Fibroblast of lung (primary cell): ENCODE data around the gene CASP1. TPM values are rescaled to one million over a fixed set of nuclear protein-coding genes. Genes with fewer than 3 reads are reported as not detected.
"Not testable (repeated sequence)": the region's sequence is repeated elsewhere in the genome, so short reads cannot be mapped to it uniquely, and the experiment has no call there.

Experiments used
- DNase-seq, 2 donors: peaks; one replicate each; pipeline versions ENCODE4 v3.0.0 to v3.0.0-alpha.2; 2010; ENCODE audit warnings: low read depth in 2 of 2
- H2AFZ ChIP-seq: 2 replicates; pipeline ENCODE4 v1.5.1; 2012; ENCODE audit warnings: low read length, control low read depth, inconsistent platforms
- H3K27ac ChIP-seq: 2 replicates; pipeline ENCODE4 v1.5.1; 2011; ENCODE audit warnings: low read length, control low read depth; ENCODE audit not compliant: insufficient read depth
- H3K27me3 ChIP-seq: 2 replicates; pipeline ENCODE4 v1.5.1; 2011; ENCODE audit warnings: mild to moderate bottlenecking, low read length; ENCODE audit not compliant: control insufficient read depth, insufficient read depth
- H3K36me3 ChIP-seq: 2 replicates; pipeline ENCODE4 v1.5.1; 2011; ENCODE audit warnings: low read length; ENCODE audit not compliant: control insufficient read depth, insufficient read depth
- H3K4me1 ChIP-seq: 2 replicates; pipeline ENCODE4 v1.5.1; 2011; ENCODE audit warnings: low read length; ENCODE audit not compliant: control insufficient read depth, insufficient read depth; ENCODE audit errors: extremely low read depth
- H3K4me2 ChIP-seq: 2 replicates; pipeline ENCODE4 v1.5.1; 2011; ENCODE audit warnings: low read length, control low read depth; ENCODE audit not compliant: insufficient read depth; ENCODE audit errors: extremely low read depth
- H3K4me3 ChIP-seq, 4 experiments: fragments of 200-600 bp in 1 of 4; sonication (generic) in 1 of 4; replicated peaks in 1 of 4; 2 replicates each; pipeline ENCODE4 v1.5.1; 2011 to 2016; ENCODE audit warnings: low read length in 4 of 4, low read depth in 3 of 4, mild to moderate bottlenecking in 3 of 4, control low read depth in 2 of 4, inconsistent platforms in 1 of 4, mixed read lengths in 1 of 4; ENCODE audit not compliant: insufficient read depth in 1 of 4; ENCODE audit errors: control extremely low read depth in 1 of 4
- H3K79me2 ChIP-seq: 2 replicates; pipeline ENCODE4 v1.5.1; 2012; ENCODE audit warnings: mild to moderate bottlenecking, low read length, inconsistent platforms; ENCODE audit not compliant: control insufficient read depth, insufficient read depth
- H3K9ac ChIP-seq: 2 replicates; pipeline ENCODE4 v1.5.1; 2011; ENCODE audit warnings: mild to moderate bottlenecking, low read length, control low read depth; ENCODE audit not compliant: insufficient read depth
- H3K9me3 ChIP-seq: 2 replicates; pipeline ENCODE4 v1.5.1; 2012; ENCODE audit warnings: low read depth, low read length; ENCODE audit not compliant: control insufficient read depth, insufficient read depth
- H4K20me1 ChIP-seq: 2 replicates; pipeline ENCODE4 v1.5.1; 2011; ENCODE audit warnings: low read length; ENCODE audit not compliant: control insufficient read depth, insufficient read depth; ENCODE audit errors: extremely low read depth
- CTCF ChIP-seq, 2 donors: IDR thresholded peaks in 1 of 2; conservative IDR thresholded peaks in 1 of 2; 1 replicate in 1 of 2; 2 replicates in 1 of 2; pipeline ENCODE4 v1.5.1; 2011 to 2012; ENCODE audit warnings: low read length in 2 of 2, control low read depth in 1 of 2, inconsistent platforms in 1 of 2, low read depth in 1 of 2, mild to moderate bottlenecking in 1 of 2
- EZH2 ChIP-seq: IDR thresholded peaks from 2 replicates; pipeline ENCODE4 v1.5.1; 2012; ENCODE audit warnings: low read length, control low read depth, mild to moderate bottlenecking; ENCODE audit errors: missing control alignments
- polyA plus RNA-seq, 2 donors: library from polyadenylated mRNA; depleted of rRNA in 1 of 2; stranded (reverse) in 1 of 2; unstranded in 1 of 2; fragments of >200 nt; gene quantifications; 2 replicates each; pipeline ENCODE4 v1.2.1, GENCODE V29; 2011 to 2012; ENCODE audit warnings: missing spikeins in 1 of 2
- total RNA-seq: library from RNA; depleted of rRNA; stranded (reverse); fragments of >200 nt; gene quantifications from 2 replicates; pipeline ENCODE4 v1.2.1, GENCODE V29; 2014

CASP1 gene
- total and polyA plus RNA-seq, 2 donors (not counting 1 experiment from before 2014, with no cell fraction given): 49.9 to 115 TPM

- Histone ChIP-seq H3K4me2 (no peak overlapping the region), H2AFZ (no peak overlapping the region), H3K27me3 (no peaks in the 10 kb centered on the region), H4K20me1 (no peaks in the 10 kb centered on the region), H3K36me3 (no peaks in the 10 kb centered on the region), H3K9ac (no peak overlapping the region), H3K27ac (no peak overlapping the region), H3K79me2 (no peaks in the 10 kb centered on the region), H3K4me3 (no peak overlapping the region), H3K9me3 (no peaks in the 10 kb centered on the region), H3K4me1 (no peaks in the 10 kb centered on the region)
- DNase-seq: no peak
- TF ChIP-seq CTCF (conservative IDR thresholded peaks at IDR 0.05 in 1 of 2, IDR thresholded peaks at IDR 0.05 in 1 of 2; ENCODE audit: low read depth in 1 of 2, low read length in 2 of 2): no peak
- TF ChIP-seq EZH2: no peak
Observed at GRCh38 chr11:105078283-105078682, 43.3 kb upstream of the CASP1 start.

GRCh38 chr11:105077141-105077790, 42.3 kb upstream of the CASP1 start:
- H3K4me1 ChIP-seq, H2AFZ ChIP-seq, H3K79me2 ChIP-seq, H3K4me3 ChIP-seq, H3K9me3 ChIP-seq, H3K27ac ChIP-seq, H4K20me1 ChIP-seq, DNase-seq, H3K27me3 ChIP-seq, H3K4me2 ChIP-seq, H3K36me3 ChIP-seq, H3K9ac ChIP-seq: not testable (repeated sequence)

- Histone ChIP-seq H3K4me3 (no peak overlapping the region), H4K20me1 (no peaks in the 10 kb centered on the region), H3K27ac (no peak overlapping the region), H3K36me3 (no peaks in the 10 kb centered on the region), H2AFZ (no peak overlapping the region), H3K4me2 (no peak overlapping the region), H3K9ac (no peak overlapping the region), H3K4me1 (no peaks in the 10 kb centered on the region), H3K79me2 (no peaks in the 10 kb centered on the region), H3K9me3 (no peaks in the 10 kb centered on the region), H3K27me3 (no peaks in the 10 kb centered on the region)
- no peak for DNase-seq
- no peak for TF ChIP-seq CTCF (conservative IDR thresholded peaks at IDR 0.05 in 1 of 2, IDR thresholded peaks at IDR 0.05 in 1 of 2; ENCODE audit: low read depth in 1 of 2, low read length in 2 of 2)
- TF ChIP-seq EZH2: no peak
Observed at GRCh38 chr11:105074166-105074530, 39.2 kb upstream of the CASP1 start.
